ENCODE data around the gene PTPRR. TPM values are rescaled to one million over a fixed set of nuclear protein-coding genes. Genes with fewer than 3 reads are reported as not detected.

Gene PTPRR
- total and polyA plus RNA-seq, 2 donors (not counting 1 experiment from before 2014, with no cell fraction given), result 0.44 to 0.50 TPM

DNA sequence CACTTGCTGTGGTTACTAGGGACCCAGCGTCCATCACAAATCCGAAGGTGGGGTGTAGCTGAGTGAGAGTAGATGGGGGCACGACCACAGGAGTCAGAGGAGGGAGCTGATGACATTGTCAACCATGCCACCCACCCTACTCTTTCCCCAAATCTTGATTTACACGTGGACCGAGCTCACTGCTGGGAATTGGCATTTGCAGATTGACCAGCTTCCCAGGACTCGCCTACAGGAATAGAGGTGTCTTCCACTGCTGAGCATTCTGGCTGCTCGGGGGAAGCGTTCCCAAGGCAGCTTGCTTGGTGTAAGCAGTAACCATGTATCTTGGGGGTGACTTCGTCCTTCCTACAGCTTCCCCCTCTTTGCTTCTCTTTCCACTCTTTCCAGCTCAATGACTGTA is 353 bp upstream of the PTPRR start:
- no peak for DNase-seq (ENCODE audit: low read depth in 2 of 2)
- H3K27ac ChIP-seq (ENCODE audit: insufficient read depth, low read length), result no peak overlapping the region
- H3K9ac ChIP-seq (ENCODE audit: insufficient read depth, low read length), result no peak overlapping the region
- TF ChIP-seq CTCF (conservative IDR thresholded peaks at IDR 0.05 in 1 of 2, IDR thresholded peaks at IDR 0.05 in 1 of 2; ENCODE audit: low read depth in 1 of 2, low read length in 2 of 2), result no peak
- no peak for TF ChIP-seq EZH2 (IDR thresholded peaks at IDR 0.05; ENCODE audit: low read length, missing control alignments)
- H3K4me2 ChIP-seq (ENCODE audit: extremely low read depth, insufficient read depth, low read length), result no peak overlapping the region
- no peak overlapping the region for H2AFZ ChIP-seq (ENCODE audit: low read length)
- no peaks in the 10 kb centered on the region for H3K79me2 ChIP-seq (ENCODE audit: control insufficient read depth, insufficient read depth, low read length)
- no peaks in the 10 kb centered on the region for H3K36me3 ChIP-seq (ENCODE audit: control insufficient read depth, insufficient read depth, low read length)
- no peak overlapping the region for H3K4me3 ChIP-seq (replicated peaks in 1 of 4; ENCODE audit: control extremely low read depth in 1 of 4, insufficient read depth in 1 of 4, low read depth in 3 of 4, low read length in 4 of 4)
- H3K27me3 ChIP-seq (ENCODE audit: control insufficient read depth, insufficient read depth, low read length), result peaks cover 5% of the 10 kb centered on the region
- H4K20me1 ChIP-seq (ENCODE audit: control insufficient read depth, extremely low read depth, insufficient read depth, low read length), result no peaks in the 10 kb centered on the region
- H3K4me1 ChIP-seq (ENCODE audit: control insufficient read depth, extremely low read depth, insufficient read depth, low read length), result no peaks in the 10 kb centered on the region
- no peaks in the 10 kb centered on the region for H3K9me3 ChIP-seq (ENCODE audit: control insufficient read depth, insufficient read depth, low read depth, low read length)

GRCh38 chr12:70919597-70920035 is 922 bp downstream of the PTPRR start:
- Histone ChIP-seq H3K9me3 (ENCODE audit: control insufficient read depth, insufficient read depth, low read depth, low read length) (no peaks in the 10 kb centered on the region), H4K20me1 (ENCODE audit: control insufficient read depth, extremely low read depth, insufficient read depth, low read length) (no peaks in the 10 kb centered on the region), H3K9ac (ENCODE audit: insufficient read depth, low read length) (no peak overlapping the region), H3K4me1 (ENCODE audit: control insufficient read depth, extremely low read depth, insufficient read depth, low read length) (no peaks in the 10 kb centered on the region), H3K4me3 (replicated peaks in 1 of 4; ENCODE audit: control extremely low read depth in 1 of 4, insufficient read depth in 1 of 4, low read depth in 3 of 4, low read length in 4 of 4) (no peak overlapping the region), H2AFZ (ENCODE audit: low read length) (no peak overlapping the region), H3K79me2 (ENCODE audit: control insufficient read depth, insufficient read depth, low read length) (no peaks in the 10 kb centered on the region), H3K27ac (ENCODE audit: insufficient read depth, low read length) (no peak overlapping the region), H3K4me2 (ENCODE audit: extremely low read depth, insufficient read depth, low read length) (no peak overlapping the region), H3K36me3 (ENCODE audit: control insufficient read depth, insufficient read depth, low read length) (no peaks in the 10 kb centered on the region), H3K27me3 (ENCODE audit: control insufficient read depth, insufficient read depth, low read length) (peaks cover 5% of the 10 kb centered on the region)
- peak; percentile 6 to 27 for DNase-seq (ENCODE audit: low read depth in 2 of 2)
- TF ChIP-seq CTCF (conservative IDR thresholded peaks at IDR 0.05 in 1 of 2, IDR thresholded peaks at IDR 0.05 in 1 of 2; ENCODE audit: low read depth in 1 of 2, low read length in 2 of 2), result no peak
- TF ChIP-seq EZH2 (IDR thresholded peaks at IDR 0.05; ENCODE audit: low read length, missing control alignments), result no peak

- no peaks in the 10 kb centered on the region for H3K4me1 ChIP-seq (ENCODE audit: control insufficient read depth, extremely low read depth, insufficient read depth, low read length)
- no peak overlapping the region for H3K27ac ChIP-seq (ENCODE audit: insufficient read depth, low read length)
- H3K9me3 ChIP-seq (ENCODE audit: control insufficient read depth, insufficient read depth, low read depth, low read length), result no peaks in the 10 kb centered on the region
- H3K36me3 ChIP-seq (ENCODE audit: control insufficient read depth, insufficient read depth, low read length), result no peaks in the 10 kb centered on the region
- TF ChIP-seq EZH2 (IDR thresholded peaks at IDR 0.05; ENCODE audit: low read length, missing control alignments), result no peak
- H2AFZ ChIP-seq (ENCODE audit: low read length), result no peak overlapping the region
- DNase-seq (ENCODE audit: low read depth in 2 of 2), result no peak
- H4K20me1 ChIP-seq (ENCODE audit: control insufficient read depth, extremely low read depth, insufficient read depth, low read length), result no peaks in the 10 kb centered on the region
- no peak overlapping the region for H3K4me3 ChIP-seq (replicated peaks in 1 of 4; ENCODE audit: control extremely low read depth in 1 of 4, insufficient read depth in 1 of 4, low read depth in 3 of 4, low read length in 4 of 4)
- H3K4me2 ChIP-seq (ENCODE audit: extremely low read depth, insufficient read depth, low read length), result no peak overlapping the region
- H3K9ac ChIP-seq (ENCODE audit: insufficient read depth, low read length), result no peak overlapping the region
- peaks cover 5% of the 10 kb centered on the region for H3K27me3 ChIP-seq (ENCODE audit: control insufficient read depth, insufficient read depth, low read length)
- H3K79me2 ChIP-seq (ENCODE audit: control insufficient read depth, insufficient read depth, low read length), result no peaks in the 10 kb centered on the region
Measured at GRCh38 chr12:70919176-70919575, 1.4 kb downstream of the PTPRR start.

Data from fibroblast of lung (primary cell).